K562 (cell line): ENCODE measurements around the gene NEK3. TPM values are rescaled to one million over a fixed set of nuclear protein-coding genes. Genes with fewer than 3 reads are reported as not detected.

Experiments used
- LCOR ChIP-seq: sonication (generic); formaldehyde crosslinking; IDR thresholded peaks from 2 replicates; pipeline ENCODE4 v1.8.0; 2022; ENCODE audit warnings: mild to moderate bottlenecking, missing genetic modification reagents
- SETDB1 ChIP-seq: IDR thresholded peaks from one replicate; pipeline ENCODE4 v1.6.1; 2012; ENCODE audit warnings: low read length, control low read depth, inconsistent platforms
- polyA plus RNA-seq, 8 experiments: library from polyadenylated mRNA; depleted of rRNA in 4 of 8; stranded (reverse) in 5 of 8; unstranded in 3 of 8; fragments of >200 nt; fragmentation: Nextera tagmentation in 2 of 8; fragmentation: Illumina TruSeq in 1 of 8; extraction: Ambion mirVana in 2 of 8; extraction: Trizol in 1 of 8; gene quantifications; 2 replicates each; pipeline versions ENCODE4 v1.2.1 to v1.2.3, GENCODE V29; 2011 to 2014; ENCODE audit warnings: inconsistent platforms in 1 of 8, missing spikeins in 1 of 8
- total RNA-seq, 7 experiments: library from RNA; depleted of rRNA in 6 of 7; stranded (reverse); fragments of >200 nt in 6 of 7; fragmentation: Illumina TruSeq in 2 of 7; extraction: Trizol in 2 of 7; gene quantifications; 2 replicates each; pipeline versions ENCODE4 v1.2.1 to v1.2.3, GENCODE V29; 2011 to 2021; ENCODE audit warnings: low replicate concordance in 1 of 7
- TF ChIP-seq, protein P1 (sequence below): fragments of 450-650 bp; IDR thresholded peaks from 2 replicates; pipeline ENCODE4 v1.6.1; 2016; ENCODE audit warnings: mild to moderate bottlenecking, moderate library complexity

NEK3 gene
- total and polyA plus RNA-seq, 9 of the 15 experiments (the other 6 are each of a cell fraction or from before 2014, with no cell fraction given): 6.2 to 11.0 (median 9.3) TPM

DNA sequence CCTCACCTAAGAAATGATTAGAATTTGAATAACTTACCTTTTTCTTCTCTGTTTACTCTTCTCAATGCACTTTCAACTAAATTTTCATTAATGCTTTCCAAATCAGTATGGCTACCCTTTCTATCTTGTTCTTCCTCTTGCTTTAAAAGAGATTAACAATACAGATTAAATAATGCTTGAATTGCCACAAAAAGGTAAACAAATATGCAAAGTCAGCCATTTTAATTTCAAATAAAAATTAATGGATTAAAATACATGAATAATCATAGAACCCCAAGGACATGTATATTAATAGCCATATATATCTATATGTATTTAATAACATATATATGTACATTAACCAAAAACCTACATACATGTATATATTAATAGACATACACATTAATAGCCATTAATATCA, 22.6 kb downstream of the NEK3 start (continued):
- TF ChIP-seq, protein P1, sequence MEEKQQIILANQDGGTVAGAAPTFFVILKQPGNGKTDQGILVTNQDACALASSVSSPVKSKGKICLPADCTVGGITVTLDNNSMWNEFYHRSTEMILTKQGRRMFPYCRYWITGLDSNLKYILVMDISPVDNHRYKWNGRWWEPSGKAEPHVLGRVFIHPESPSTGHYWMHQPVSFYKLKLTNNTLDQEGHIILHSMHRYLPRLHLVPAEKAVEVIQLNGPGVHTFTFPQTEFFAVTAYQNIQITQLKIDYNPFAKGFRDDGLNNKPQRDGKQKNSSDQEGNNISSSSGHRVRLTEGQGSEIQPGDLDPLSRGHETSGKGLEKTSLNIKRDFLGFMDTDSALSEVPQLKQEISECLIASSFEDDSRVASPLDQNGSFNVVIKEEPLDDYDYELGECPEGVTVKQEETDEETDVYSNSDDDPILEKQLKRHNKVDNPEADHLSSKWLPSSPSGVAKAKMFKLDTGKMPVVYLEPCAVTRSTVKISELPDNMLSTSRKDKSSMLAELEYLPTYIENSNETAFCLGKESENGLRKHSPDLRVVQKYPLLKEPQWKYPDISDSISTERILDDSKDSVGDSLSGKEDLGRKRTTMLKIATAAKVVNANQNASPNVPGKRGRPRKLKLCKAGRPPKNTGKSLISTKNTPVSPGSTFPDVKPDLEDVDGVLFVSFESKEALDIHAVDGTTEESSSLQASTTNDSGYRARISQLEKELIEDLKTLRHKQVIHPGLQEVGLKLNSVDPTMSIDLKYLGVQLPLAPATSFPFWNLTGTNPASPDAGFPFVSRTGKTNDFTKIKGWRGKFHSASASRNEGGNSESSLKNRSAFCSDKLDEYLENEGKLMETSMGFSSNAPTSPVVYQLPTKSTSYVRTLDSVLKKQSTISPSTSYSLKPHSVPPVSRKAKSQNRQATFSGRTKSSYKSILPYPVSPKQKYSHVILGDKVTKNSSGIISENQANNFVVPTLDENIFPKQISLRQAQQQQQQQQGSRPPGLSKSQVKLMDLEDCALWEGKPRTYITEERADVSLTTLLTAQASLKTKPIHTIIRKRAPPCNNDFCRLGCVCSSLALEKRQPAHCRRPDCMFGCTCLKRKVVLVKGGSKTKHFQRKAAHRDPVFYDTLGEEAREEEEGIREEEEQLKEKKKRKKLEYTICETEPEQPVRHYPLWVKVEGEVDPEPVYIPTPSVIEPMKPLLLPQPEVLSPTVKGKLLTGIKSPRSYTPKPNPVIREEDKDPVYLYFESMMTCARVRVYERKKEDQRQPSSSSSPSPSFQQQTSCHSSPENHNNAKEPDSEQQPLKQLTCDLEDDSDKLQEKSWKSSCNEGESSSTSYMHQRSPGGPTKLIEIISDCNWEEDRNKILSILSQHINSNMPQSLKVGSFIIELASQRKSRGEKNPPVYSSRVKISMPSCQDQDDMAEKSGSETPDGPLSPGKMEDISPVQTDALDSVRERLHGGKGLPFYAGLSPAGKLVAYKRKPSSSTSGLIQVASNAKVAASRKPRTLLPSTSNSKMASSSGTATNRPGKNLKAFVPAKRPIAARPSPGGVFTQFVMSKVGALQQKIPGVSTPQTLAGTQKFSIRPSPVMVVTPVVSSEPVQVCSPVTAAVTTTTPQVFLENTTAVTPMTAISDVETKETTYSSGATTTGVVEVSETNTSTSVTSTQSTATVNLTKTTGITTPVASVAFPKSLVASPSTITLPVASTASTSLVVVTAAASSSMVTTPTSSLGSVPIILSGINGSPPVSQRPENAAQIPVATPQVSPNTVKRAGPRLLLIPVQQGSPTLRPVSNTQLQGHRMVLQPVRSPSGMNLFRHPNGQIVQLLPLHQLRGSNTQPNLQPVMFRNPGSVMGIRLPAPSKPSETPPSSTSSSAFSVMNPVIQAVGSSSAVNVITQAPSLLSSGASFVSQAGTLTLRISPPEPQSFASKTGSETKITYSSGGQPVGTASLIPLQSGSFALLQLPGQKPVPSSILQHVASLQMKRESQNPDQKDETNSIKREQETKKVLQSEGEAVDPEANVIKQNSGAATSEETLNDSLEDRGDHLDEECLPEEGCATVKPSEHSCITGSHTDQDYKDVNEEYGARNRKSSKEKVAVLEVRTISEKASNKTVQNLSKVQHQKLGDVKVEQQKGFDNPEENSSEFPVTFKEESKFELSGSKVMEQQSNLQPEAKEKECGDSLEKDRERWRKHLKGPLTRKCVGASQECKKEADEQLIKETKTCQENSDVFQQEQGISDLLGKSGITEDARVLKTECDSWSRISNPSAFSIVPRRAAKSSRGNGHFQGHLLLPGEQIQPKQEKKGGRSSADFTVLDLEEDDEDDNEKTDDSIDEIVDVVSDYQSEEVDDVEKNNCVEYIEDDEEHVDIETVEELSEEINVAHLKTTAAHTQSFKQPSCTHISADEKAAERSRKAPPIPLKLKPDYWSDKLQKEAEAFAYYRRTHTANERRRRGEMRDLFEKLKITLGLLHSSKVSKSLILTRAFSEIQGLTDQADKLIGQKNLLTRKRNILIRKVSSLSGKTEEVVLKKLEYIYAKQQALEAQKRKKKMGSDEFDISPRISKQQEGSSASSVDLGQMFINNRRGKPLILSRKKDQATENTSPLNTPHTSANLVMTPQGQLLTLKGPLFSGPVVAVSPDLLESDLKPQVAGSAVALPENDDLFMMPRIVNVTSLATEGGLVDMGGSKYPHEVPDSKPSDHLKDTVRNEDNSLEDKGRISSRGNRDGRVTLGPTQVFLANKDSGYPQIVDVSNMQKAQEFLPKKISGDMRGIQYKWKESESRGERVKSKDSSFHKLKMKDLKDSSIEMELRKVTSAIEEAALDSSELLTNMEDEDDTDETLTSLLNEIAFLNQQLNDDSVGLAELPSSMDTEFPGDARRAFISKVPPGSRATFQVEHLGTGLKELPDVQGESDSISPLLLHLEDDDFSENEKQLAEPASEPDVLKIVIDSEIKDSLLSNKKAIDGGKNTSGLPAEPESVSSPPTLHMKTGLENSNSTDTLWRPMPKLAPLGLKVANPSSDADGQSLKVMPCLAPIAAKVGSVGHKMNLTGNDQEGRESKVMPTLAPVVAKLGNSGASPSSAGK: no peak
- TF ChIP-seq SETDB1 (no peak), LCOR (CRISPR knock-in tag) (no peak)
- TF ChIP-seq, all 486 proteins: peak for 5
